Measurements from ENCODE around the gene RALGPS1.

DNA sequence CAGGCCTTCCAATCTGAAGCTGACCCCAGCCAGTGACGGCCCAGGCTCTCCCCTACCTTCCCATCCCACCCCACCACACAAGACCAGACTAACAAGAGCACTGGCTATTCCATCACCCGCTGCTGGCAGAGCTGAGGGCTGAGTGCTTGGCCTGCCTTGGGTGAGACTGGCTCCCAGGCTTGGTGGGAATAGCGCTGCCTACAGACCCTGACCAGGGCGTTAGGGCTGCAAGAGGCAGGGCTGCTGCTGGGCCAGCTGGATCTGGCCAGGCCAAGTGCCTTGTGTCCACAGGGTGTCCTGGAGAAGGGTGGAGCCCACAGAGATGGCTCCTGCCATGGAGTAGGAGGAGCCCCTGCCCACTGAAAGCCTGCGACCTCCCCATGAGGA lies 239.4 kb downstream of the RALGPS1 start:
- TF ChIP-seq, protein P1, sequence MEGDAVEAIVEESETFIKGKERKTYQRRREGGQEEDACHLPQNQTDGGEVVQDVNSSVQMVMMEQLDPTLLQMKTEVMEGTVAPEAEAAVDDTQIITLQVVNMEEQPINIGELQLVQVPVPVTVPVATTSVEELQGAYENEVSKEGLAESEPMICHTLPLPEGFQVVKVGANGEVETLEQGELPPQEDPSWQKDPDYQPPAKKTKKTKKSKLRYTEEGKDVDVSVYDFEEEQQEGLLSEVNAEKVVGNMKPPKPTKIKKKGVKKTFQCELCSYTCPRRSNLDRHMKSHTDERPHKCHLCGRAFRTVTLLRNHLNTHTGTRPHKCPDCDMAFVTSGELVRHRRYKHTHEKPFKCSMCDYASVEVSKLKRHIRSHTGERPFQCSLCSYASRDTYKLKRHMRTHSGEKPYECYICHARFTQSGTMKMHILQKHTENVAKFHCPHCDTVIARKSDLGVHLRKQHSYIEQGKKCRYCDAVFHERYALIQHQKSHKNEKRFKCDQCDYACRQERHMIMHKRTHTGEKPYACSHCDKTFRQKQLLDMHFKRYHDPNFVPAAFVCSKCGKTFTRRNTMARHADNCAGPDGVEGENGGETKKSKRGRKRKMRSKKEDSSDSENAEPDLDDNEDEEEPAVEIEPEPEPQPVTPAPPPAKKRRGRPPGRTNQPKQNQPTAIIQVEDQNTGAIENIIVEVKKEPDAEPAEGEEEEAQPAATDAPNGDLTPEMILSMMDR (IDR thresholded peaks at IDR 0.05) = no peak
- no peak for TF ChIP-seq EP300 (IDR thresholded peaks at IDR 0.05)

Data from tibial nerve (tissue), 4 donors.